NB4 (cell line): Measurements from ENCODE around the gene UBE2K.
"Not testable (repeated sequence)": the region's sequence is repeated elsewhere in the genome, so short reads cannot be mapped to it uniquely, and the experiment has no call there.

Experiments
- CTCF ChIP-seq: IDR thresholded peaks from one replicate; pipeline ENCODE4 v1.5.1; 2012; ENCODE audit warnings: low read depth, low read length
- MAX ChIP-seq: IDR thresholded peaks from 2 replicates; pipeline ENCODE4 v1.6.1; 2011; ENCODE audit warnings: low read depth, low read length
- POLR2A ChIP-seq: IDR thresholded peaks from 2 replicates; pipeline ENCODE4 v1.6.1; 2011; ENCODE audit warnings: mild to moderate bottlenecking; ENCODE audit not compliant: insufficient read length; ENCODE audit errors: extremely low read depth

- not testable (repeated sequence) for TF ChIP-seq MAX, POLR2A, CTCF
Observed at GRCh38 chr4:39792976-39793375, 95.0 kb downstream of the UBE2K start.
